Osteocyte (in vitro differentiated cells): ENCODE results near the gene GFOD1. TPM values are rescaled to one million over a fixed set of nuclear protein-coding genes. Genes with fewer than 3 reads are reported as not detected.

Experiments
- DNase-seq: peaks from one replicate; pipeline ENCODE4 v3.0.0; 2021; ENCODE audit warnings: mixed read lengths; ENCODE audit not compliant: unreplicated experiment; ENCODE audit errors: extremely low spot score
- H3K27ac Mint-ChIP-seq: one replicate; pipeline ENCODE4 v1.8.0; 2021; ENCODE audit warnings: mild to moderate bottlenecking, mixed read lengths; ENCODE audit not compliant: unreplicated experiment
- H3K27me3 Mint-ChIP-seq: one replicate; pipeline ENCODE4 v1.8.0; 2021; ENCODE audit warnings: mixed read lengths; ENCODE audit not compliant: unreplicated experiment
- H3K36me3 Mint-ChIP-seq: one replicate; pipeline ENCODE4 v1.8.0; 2021; ENCODE audit warnings: mixed read lengths; ENCODE audit not compliant: unreplicated experiment
- H3K4me1 Mint-ChIP-seq: one replicate; pipeline ENCODE4 v1.8.0; 2021; ENCODE audit warnings: mixed read lengths; ENCODE audit not compliant: unreplicated experiment
- H3K4me3 Mint-ChIP-seq: one replicate; pipeline ENCODE4 v1.8.0; 2021; ENCODE audit warnings: mild to moderate bottlenecking, moderate library complexity, mixed read lengths; ENCODE audit not compliant: unreplicated experiment
- H3K9me3 Mint-ChIP-seq: one replicate; pipeline ENCODE4 v1.8.0; 2021; ENCODE audit warnings: mixed read lengths; ENCODE audit not compliant: unreplicated experiment
- CTCF ChIP-seq: fragments of 200-600 bp; sonication (generic); IDR thresholded peaks from 2 replicates; pipeline ENCODE4 v1.5.0; 2021; ENCODE audit warnings: antibody characterized with exemption, mild to moderate bottlenecking, moderate library complexity
- total RNA-seq: library from RNA; stranded (reverse); gene quantifications from 2 replicates; pipeline ENCODE4 v1.2.1, GENCODE V29; 2021

Gene GFOD1
- total RNA-seq, 1 donor from 2014 or later, result 0.89 TPM

- no peaks in the 10 kb centered on the region for H3K9me3 Mint-ChIP-seq
- no peak overlapping the region for H3K4me3 Mint-ChIP-seq
- H3K27ac Mint-ChIP-seq, result no peak overlapping the region
- no peak for DNase-seq
- peaks cover 6% of the 10 kb centered on the region for H3K4me1 Mint-ChIP-seq
- no peaks in the 10 kb centered on the region for H3K36me3 Mint-ChIP-seq
- no peaks in the 10 kb centered on the region for H3K27me3 Mint-ChIP-seq
- no peak for TF ChIP-seq CTCF
Measured at GRCh38 chr6:13438126-13438525, 49.3 kb downstream of the GFOD1 start.

GRCh38 chr6:13437218-13437996, 50.0 kb downstream of the GFOD1 start:
- no peak for DNase-seq
- no peaks in the 10 kb centered on the region for H3K27me3 Mint-ChIP-seq
- TF ChIP-seq CTCF, result no peak

DNA sequence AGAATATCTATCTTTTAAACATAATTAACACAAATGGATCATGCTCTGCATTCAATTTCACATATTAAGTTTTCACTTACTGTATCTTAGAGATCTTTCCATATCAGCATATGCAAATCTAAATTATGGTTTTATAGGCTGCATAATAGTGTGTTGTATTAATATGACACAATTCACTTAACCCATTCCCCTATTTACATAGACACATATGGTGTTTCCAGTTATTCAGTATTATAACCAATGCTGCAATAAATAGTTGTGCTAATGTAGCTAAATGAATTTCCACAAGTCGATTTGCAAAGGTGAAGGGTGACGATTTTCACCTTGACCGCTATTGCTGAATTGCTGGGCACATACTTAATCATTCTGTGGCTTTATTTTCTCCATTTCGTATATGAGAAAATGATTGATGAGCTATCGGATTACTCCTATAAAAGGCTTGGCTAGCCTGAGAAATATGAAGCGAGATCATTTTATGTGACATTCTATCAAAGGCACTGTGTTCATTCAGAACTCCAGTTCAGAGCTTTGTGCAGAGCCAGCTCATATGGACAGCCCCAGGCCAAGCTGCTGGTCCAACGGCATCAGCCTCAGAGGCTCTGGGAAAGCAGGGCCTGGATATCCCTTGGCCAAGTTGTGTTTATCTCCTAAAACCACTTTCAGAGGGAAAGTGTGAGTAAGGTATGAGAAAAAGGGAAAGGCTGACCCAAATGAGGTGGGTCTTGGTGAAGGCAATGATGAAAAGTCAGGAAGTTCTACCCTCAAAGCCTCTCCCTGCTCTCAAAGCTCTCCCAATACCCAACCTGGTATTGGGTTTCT, 50.8 kb downstream of the GFOD1 start:
- DNase-seq, result no peak
- H3K4me1 Mint-ChIP-seq, result peaks cover 6% of the 10 kb centered on the region
- H3K9me3 Mint-ChIP-seq, result no peaks in the 10 kb centered on the region
- no peak for TF ChIP-seq CTCF
- H3K4me3 Mint-ChIP-seq, result no peak overlapping the region
- H3K27ac Mint-ChIP-seq, result no peak overlapping the region
- no peaks in the 10 kb centered on the region for H3K27me3 Mint-ChIP-seq
- H3K36me3 Mint-ChIP-seq, result no peaks in the 10 kb centered on the region

More at GRCh38 chr6:13437218-13437996, 50.0 kb downstream of the GFOD1 start:
- Mint-ChIP-seq H3K9me3 (no peaks in the 10 kb centered on the region), H3K4me1 (peaks cover 6% of the 10 kb centered on the region), H3K4me3 (no peak overlapping the region), H3K36me3 (no peaks in the 10 kb centered on the region), H3K27ac (no peak overlapping the region)

GRCh38 chr6:13435477-13436246, 51.7 kb downstream of the GFOD1 start:
- H3K4me1 Mint-ChIP-seq, result peaks cover under 1% of the 10 kb centered on the region
- TF ChIP-seq CTCF, result no peak

More at GRCh38 chr6:13435477-13436246, 51.7 kb downstream of the GFOD1 start:
- H3K4me3 Mint-ChIP-seq, result no peak overlapping the region
- no peaks in the 10 kb centered on the region for H3K27me3 Mint-ChIP-seq
- no peaks in the 10 kb centered on the region for H3K36me3 Mint-ChIP-seq
- H3K9me3 Mint-ChIP-seq, result no peaks in the 10 kb centered on the region
- no peak for DNase-seq
- H3K27ac Mint-ChIP-seq, result no peak overlapping the region
